SW480 (cell line): ENCODE data around the gene IZUMO4.

Experiments used
- DNase-seq: peaks from one replicate; pipeline ENCODE4 v3.0.0-alpha.2; 2016; ENCODE audit warnings: low spot score

IZUMO4 gene

DNA sequence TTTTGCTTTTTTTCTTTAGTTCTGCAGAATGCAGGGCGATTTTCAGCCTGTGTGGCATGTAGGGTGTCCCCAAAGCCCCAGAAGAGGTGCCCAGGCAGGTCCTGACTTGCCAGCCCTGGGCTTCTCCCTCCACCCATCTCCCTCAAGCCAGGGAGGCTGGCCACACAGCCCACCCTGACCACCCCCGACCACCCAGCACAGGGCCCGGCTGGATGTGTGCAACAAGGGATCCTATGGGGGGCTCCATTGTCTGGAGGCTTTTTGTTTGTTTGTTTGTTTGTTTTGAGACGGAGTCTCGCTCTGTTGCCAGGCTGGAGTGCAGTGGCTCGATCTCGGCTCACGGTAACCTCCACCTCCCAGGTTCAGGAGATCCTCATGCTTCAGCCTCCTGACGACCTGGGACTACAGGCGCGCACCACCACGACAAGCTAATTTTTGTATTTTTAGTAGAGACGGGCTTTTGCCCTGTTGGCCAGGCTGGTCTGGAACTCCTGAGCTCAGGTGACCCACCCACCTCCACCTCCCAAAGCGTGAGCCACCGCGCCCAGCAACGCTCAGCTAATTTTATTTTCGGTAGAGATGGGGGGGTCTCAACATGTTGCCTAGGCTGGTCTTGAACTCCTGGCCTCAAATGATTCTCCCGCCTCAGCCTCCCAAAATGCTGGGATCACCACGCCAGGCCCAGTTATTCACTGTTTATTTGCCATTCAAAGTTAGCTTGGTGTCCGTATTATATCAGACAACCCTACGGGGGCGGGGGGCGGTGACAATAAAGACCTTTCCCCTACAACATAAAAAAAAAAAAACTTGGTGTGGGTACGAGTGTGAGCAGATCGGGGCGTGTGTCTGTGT lies 37.9 kb upstream of the IZUMO4 start:
- peak; percentile 50 for DNase-seq

DNA sequence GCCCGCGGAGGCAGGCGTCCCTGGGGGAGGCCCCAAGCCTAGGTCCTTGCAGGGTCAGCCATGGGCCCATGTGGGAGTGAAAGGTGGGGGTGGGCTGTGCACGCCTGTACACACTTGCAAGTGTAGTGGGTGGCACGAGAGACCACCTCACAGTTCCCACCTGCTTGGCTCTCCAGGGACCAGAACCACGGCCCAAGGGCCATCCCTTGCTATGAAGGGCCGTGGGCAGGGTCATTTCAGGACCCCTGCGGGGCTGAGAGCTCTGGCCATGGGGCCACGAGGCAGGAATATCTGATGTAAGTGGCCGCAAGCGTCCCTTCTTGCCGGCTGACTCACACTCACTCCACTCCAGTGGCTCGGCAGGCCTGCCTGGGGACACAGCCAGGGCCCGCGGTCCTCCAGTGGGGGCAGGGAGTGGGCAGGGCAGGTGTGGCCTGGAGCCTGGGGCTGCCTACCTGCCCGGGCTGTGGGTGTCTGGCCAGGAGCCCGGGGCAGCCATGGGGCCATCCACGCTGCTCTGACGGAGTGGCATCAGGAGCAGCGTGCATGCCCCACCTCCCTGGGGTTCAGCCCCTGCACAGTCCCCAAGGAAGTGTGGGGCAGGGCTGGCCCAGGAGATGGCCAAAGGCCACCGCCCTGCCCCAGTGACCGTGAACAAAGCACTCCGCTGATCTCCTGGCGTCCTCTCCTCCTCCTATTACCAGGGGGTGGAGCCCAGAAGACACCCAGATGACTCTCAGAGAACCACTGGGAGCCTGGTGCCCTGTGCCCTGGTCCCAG lies 37.1 kb upstream of the IZUMO4 start:
- peak; percentile 90 for DNase-seq

DNA sequence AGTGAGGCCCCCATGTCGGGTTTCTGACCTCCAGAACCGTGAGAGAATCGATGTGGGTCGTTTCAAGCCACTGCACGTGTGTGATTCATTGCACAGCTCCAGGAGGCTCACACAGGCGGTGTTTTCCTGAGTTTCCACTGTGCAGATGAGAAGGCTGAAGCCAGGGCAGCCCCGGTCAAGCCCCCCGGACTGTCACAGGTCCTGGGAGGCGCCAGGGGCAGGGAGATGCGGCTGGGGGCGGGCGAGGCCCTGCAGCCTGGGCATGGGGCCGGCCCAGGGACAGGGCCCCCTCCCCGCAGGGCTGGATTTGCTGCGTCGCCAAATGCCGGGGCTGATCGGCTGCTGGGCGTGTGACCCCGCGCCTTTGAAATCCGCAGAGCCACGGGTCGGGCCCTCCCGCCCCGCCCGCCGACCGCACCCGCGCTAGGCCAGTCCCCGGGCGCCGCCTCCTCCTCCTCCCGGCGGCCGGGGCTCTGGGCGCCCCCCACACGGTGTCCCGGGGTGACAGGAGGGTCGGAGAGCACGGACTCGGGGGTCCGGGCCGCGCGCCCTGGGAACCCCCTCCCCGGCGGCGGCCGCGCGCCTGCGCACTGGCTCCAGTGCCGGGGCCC lies 35.7 kb upstream of the IZUMO4 start:
- DNase-seq = peak; percentile 57

DNA sequence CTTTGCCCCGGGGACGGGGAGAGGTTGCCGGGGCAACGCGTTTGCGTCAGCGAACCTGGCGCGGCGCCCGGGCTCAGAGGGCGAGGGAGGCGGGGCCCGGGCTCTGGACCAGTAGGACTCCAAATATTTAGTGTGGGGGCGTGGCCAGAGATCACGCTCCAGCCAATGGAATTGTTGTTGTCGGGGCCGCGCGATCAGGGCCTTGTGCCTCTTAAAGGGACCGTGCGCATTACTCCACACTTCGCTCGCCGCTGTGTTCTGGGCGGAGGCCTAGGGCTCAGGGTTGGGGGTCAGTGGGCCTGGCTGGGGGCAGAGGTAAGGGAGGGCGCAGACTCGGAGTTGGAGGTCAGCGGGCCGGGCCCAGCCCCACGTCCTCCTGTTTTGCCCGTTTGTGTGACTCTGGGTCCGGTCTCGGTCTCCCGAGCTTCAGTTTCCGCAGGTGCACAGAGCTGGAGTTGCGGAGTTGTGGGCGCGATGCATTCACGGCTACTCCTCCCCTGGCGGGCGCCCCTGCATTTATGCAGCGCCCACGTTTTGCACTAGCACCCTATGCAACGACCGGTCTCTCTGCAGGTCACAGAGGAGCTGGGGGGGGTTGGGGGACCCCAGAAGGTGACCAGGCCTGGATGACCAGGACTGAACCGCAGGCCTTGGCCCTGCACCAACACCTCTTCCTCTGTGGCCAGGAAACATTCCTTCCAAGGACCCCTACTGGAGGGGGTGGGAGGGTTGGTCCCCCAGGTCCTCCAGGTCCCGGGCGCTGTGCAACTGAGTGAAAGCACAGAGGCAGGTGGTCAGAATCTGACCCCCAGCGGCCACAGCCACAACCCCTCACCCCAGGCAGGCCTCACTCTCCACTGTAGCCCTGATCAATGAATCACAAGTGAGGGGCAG lies 35.0 kb upstream of the IZUMO4 start:
- DNase-seq = peak; percentile 91

DNA sequence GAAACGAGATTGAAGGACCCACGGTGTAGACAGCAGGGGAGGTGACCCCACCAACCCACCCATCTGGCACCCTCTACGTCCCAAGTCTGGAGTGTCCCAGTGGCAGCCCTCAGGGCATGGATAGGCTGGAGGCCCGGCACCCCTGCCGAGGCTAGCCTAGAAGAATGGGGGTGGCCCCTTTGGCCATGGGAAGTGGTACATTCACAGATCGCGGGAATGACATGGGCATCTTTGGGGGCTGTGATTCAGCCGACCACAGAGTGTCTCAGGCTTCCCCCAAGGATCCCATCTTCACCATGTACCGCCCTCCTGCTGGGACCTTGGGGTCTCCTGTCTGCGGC lies 34.4 kb upstream of the IZUMO4 start:
- no peak for DNase-seq

DNA sequence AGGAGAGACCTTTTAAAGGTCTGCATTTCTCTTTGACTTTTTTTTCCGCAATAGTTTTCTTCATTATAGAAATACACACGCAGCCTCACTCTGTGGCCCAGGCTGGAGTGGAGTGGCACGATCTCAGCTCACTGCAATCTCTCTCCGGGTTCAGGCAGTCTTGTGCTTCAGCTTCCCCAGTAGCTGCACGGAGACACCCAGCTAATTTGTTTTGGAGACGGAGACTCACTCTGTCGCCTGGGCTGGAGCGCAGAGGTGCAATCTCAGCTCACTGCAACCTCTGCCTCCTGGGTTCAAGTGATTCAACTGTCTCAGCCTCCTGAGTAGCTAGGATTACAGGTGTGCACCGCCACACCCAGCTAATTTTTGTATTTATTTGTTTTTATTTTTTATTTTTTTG lies 33.9 kb upstream of the IZUMO4 start:
- no peak for DNase-seq

DNA sequence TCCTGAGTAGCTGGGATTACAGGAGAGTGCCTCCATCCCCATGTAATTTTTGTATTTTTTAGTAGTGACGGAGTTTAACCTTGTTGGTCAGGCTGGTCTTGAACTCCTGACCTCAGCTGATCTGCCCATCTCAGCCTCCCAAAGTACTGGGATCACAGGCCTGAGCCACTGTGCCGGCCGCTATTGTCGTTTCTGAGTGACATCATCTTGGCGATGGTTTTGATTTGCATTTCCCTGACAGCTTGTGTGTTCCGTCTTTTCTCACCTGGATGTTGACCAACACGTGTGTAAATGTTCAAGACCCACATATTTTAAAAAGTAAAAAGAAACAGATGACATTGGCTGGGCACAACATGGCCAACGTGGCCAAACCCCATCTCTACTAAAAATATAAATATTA lies 32.9 kb upstream of the IZUMO4 start:
- DNase-seq = no peak

DNA sequence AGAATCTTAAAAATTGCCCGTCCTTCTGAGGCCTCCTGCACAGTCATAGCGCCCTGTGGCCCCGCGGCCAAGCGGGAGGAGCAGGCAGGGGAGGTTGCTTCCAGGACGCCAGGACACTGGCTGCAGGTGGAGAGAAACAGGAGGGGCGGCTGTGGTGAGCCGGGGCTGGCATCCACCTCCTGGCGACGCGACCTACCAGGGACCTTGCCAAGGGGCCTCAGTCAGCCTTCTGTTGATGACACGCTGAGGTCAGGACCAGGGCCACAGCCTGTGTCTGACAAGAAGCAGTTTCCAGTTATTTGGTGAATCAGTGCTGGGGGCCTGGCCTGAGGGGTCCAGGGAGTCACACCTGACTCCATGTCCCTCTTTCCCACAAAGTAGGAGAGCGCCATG lies 32.3 kb upstream of the IZUMO4 start:
- no peak for DNase-seq

DNA sequence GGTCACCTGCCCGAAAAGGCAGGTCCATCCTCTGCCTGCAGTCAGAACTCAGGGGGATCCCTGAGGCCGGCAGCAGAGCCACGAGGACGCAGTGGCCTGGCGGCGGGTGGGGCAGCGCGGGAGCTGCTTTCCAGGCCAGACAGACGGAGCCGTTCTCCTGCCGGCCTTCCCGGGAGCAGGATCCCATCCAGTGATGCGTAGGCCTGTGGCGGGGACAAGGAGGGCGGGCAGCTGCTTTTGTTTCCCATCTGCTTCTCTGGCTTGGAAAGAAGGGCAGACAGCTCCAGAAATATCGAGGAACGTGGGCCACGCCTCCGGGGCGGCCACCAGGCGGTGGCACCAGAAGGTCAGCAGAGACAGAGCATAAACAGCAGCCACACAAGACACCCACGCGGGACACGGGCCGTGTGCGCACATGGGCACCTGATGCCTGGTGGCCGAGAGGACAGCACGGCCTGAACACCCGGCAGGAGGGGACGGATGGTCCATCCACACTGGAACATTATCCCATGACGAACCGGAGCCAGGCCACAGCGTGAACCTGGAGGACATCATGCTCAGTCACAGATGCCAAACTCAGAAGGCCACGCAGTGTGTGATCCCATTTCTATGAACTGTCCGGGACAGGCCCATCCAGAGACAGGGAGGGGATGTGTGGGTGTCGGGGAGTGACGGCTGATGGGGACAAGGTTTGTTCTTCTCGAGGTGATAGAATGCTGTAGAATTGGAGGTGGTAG lies 31.8 kb upstream of the IZUMO4 start:
- no peak for DNase-seq

DNA sequence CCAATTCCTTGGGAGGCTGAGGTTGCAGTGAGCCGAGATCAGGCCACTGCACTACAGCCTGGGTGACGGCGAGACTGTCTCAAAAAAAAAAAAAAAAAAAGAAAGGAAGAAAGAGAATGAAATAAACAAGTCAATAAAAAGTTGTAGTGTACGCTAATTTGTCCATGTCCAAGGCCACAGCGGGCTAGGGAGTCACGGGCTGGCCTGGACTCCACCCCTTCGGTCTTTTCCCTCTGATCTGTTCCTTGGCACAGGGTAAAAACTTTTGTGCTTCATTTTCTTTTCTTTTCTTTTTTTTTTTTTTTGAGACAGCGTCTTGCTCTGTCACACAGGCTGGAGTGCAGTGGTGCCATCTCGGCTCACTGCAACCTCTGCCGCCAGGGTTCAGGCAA lies 26.3 kb upstream of the IZUMO4 start:
- no peak for DNase-seq

DNA sequence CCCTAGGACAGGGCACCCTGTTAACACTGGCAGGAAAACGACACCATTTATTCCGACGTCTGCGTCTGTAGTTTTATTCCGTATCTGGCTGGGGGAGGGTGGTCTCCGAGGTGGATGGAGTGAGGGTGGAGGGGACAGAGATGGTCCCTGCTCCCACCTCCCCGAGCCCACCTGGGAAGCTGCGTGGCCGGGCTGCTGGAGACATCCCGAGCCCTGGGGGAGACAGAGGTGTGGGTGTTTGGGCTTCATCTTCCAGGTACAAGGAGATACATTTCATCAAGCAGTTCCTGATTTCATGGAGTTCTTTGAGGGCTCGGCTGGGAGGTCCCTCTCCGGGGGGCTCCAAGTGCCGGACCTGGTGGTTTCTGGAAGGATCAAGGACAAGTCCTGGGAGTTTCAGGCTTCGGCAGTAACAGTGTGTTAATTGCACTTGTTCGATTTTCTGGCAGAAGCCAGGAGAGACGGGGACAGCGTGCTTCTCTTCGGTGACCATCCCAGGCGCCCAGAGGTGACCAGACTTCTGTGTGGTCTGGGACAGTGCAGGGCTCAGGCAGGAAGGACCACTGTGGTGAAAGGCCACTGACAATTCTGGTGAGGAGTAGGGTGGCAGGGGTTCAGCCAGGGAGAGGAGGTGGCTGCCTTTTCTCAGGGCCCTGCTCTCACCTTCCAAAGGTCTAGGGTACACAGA lies 25.6 kb upstream of the IZUMO4 start:
- no peak for DNase-seq

DNA sequence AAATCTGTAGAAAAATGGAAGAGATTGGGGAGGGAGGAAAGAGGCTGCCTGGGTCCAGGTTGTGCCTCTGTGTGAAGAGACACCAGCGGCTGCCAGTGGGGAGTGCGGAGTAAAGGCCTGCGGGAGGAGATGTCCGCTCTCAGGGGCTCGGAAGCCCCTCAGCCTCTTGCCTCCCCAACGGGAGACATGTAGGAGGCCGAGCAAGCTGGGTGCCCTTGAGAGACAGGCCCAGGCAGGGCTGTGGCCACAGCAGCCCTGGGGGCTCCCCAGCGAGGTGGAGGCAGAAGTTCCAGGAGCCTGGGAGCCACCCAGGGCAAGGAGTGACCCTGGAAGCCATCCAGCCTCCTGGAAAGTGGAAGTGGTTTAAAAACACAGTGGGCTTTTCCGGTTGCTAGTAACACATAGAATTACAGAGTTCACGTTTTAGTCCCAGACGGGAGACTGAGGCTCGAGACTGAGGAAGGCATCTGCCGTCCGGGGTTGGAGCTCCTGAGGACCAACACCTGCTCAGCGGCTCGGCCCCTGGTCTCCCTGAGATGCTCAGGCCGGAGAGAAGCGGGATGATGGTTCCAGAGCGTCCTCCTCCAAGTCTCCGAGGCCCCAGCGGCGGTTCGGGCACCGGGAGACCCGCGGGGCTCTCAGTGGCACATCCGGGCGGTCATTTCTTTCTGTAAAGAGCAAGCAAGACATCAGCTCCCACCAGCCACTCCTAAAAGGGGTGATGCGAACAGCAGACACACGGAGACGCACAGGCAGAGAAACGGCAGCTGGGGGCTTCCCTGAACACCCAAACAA lies 23.8 kb upstream of the IZUMO4 start:
- DNase-seq = no peak

DNA sequence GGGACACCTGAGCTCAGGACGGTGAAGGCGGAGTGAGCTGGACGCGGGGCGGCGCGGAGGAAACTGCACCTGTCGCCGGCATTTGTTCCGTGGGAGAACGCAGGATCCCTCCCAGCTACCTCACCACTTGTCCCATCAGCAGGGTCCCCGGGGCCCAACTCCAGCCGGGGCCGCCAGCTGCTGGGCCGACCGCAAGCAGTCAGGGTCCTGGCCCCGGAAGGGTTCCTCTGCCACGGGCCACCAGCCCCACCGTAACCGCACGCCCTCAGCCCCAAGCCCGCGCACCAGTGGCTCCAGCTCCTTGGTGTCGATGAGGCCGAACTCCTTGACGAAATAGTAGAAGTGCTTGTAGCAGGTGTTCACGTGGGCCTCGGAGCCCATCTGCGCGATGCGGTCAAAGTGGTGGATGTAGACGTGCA lies 20.2 kb upstream of the IZUMO4 start:
- DNase-seq = no peak

DNA sequence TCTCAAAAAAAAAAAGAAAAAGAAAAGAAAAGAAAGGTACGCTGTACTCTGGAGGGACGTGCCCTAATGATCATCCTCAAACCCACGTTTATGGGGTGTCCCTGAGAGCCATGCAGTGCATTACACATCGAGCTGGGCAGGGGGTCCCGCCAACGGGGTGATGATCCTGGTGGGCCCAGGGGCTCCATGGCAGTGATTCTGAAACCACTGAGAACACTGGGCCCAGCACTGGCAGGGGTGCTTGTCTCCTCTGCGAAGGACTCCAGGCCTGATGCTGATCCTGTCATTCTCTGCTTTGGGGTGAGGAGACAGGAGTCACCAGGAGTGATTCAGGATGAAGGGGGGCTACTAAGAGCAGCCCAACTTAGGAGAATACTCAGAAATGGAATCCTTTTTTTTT lies 19.3 kb upstream of the IZUMO4 start:
- no peak for DNase-seq

DNA sequence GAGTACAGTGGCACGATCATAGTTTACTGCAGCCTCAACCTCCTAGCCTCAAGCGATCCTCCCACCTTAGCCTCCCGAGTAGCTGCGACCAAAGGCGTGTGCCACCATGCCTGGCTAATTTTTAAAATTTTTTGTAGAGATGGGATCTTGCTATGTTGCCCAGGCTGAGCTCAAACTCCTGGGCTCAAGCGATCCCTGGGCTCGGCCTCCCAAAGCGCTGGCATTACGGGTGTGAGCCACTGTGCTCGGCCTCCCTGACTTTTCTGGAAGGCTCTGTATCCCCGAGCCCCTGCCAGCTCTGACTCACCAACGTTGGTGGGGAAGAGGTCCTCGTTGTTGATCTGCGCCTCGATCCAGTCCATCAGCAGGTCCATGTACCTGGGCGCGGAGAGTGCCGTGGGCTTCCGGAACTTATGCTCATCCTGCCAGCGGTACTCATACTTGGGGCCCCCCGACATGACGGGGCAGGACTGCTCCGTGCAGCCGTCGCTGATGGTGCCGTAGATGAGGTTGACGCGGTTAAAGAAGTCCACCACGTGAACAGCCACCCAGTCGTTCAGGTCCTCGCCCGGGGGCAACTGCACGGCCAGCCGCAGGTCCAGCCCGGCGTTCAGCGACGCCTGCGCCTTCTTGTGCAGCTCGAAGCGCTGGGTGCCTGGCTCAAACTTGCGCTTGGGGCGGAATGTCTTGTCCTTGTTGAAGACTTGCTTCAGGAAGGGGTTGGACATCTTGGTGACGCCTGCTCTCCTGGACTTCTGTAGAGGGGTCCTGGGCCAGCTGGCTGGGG lies 18.7 kb upstream of the IZUMO4 start:
- no peak for DNase-seq

DNA sequence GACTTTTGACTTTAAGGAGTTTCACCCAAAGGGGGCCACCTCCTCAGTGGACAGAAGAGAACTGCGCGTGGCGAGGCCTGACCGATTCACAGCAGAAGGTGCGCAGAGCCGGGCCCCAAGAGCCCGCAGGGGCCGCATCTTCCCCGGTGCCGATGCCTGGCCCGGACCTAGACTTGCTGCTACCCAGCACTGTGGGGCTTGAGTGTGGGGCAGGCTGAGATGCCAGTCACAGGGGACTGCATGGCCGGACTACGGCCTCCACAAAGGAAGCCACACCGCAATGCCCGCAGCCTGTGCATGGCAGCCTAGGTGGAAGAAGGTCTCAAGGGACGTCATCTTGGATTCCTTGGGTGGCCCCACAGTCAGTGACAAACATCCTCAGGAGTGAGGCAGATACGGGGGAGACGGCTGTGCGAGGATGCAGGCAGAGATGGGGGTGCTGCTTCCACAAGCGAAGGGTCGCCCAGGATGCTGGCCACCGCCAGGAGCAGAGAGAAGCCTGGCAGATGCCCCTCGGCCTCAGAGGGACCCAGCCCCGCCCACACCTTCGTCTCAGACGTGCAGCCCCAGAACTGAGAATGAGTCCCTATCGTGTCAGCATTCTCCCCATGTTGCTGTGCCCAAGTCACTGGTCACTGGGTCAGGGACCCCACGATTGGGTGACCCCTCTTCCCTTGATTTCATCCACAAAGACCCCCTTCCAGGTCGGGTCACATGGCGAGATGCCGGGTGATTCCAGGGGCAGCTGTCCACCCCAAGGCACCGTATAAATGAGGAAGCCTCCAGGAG lies 17.4 kb upstream of the IZUMO4 start:
- no peak for DNase-seq

DNA sequence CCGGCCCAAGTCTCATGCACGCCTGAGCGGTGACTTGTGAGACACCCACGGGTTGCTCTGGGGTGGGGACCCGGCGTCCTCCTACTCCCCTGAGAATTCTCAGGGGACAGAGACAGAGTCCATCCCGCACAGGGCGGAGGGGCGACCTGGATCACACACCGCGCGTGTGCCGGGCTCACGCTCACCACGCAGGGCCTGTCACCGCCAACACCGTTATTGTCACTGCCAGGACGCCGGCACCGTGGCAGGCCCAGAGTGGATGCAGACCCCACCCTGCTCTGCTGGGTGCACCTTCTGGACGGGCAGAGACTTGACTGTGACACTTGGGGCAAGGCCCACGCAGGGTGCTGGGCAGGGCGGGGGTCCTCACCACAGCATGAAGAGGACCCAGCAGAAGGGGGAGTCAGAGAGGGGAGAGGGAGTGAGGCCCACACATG lies 16.8 kb upstream of the IZUMO4 start:
- DNase-seq = no peak

DNA sequence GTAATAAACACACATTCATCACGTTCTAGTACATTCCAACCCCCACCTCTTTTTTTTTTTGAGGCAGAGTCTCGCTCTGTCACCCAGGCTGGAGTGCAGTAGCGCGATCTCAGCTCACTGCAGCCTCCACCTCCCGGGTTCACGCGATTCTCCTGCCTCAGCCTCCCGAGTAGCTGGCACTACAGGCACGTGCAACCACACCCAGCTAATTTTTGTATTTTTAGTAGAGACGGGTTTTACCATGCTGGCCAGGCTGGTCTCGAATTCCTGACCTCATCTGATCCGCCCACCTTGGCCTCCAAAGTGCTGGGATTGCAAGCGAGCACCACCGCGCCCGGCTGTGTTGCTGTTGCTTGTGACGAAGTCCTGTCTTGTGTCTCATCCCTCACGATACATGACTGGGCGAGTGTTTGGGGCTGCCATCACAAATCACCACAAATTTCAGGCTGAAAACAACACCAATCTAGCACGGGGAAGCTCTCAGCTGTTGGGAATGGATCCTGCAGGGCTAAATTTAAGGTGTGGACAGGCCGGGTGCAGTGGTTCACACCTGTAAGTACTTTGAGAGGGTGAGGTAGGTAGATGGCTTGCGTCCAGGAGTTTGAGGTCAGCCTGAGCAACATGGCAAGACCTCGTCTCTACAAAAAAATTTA lies 16.3 kb upstream of the IZUMO4 start:
- DNase-seq = no peak
